Stimulated activated CD4-positive, alpha-beta T cell treated with anti-CD3 and anti-CD28 coated beads, Interleukin-4, amount 100 ng/mL, for 48 hours (primary cell): ENCODE data around the gene SNRPA.
"Not testable (repeated sequence)": the region's sequence is repeated elsewhere in the genome, so short reads cannot be mapped to it uniquely, and the experiment has no call there.

Experiments used
- DNase-seq, 2 donors: peaks; one replicate each; pipeline ENCODE4 v3.0.0-alpha.2; 2020; ENCODE audit warnings: low read depth in 2 of 2

The SNRPA gene

DNA sequence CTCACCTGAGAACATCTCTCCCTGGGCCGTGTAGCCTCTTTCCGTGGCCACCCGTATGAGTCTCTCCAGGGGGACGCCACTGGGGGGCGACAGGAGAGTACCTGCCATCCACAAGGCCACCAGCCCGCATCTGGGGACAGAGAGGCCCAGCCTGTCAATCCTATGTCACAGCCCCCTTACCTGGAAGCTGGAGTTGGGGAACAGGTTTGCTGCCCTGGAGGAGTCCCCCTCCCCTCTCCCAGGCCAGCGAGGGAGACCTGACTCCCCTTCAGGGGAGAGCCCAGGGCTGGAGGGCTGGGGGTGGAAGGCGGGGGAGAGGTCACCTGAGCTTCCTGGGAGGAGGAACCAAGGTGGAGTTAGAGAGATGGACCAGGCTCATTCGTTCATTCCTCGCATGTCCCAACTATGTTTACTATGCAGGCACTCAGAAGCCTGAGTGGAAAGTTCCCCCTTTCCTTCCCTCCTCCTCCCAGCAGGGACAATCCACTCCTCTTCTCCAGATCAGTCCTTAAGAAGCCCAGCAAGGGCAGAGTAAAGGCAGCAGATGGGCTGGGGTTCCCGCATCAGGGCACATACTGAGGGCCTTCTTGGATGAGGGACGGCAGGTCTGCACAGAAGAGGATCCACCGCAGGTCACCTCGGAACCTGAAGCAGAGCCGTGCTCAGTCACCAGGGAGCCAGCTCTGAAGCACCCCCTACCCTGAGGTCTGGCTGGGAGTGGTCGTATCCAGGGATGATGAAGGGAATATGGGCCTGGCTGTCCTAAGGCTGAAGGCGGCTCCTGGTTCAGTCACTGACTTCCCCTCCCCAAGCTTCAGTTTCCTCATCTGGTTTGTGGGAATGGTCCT lies 6.2 kb upstream of the SNRPA start:
- DNase-seq = peak in 1 of 2 donors; percentile 20

DNA sequence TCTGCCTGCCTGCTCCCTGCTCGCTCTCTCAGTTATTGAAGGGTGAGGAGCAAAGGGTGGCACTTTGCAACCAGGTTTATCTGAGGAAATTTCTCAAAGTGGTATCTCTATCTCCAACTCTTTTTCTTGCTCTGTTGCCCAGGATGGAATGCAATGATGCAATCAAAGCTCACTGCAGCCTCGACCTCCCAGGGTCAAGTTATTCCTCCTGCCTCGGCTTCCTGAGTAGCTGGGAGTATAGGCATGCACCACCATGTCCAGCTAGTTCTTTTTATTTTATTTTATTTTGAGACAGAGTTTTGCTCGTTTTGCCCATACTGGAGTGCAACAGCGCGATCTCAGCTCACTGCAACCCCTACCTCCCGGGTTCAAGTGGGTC lies 5.6 kb upstream of the SNRPA start:
- DNase-seq = no peak

DNA sequence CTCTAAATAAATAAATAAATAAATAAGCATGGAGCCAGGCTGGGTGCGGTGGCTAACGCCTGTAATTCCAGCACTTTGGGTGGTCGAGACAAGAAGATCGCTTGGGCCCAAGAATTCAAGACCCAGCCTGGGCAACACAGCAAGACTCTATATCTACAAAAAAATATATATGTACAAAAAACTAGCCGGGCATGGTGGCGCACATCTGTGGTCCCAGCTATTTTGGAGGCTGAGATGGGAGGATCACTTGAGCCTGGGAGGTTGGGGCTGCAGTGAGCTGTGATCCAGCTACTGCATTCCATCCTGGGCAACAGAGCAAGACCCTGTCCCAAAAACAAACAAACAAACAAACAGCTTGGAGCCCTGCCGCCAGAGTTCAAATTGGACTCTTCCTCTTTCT lies 3.5 kb upstream of the SNRPA start:
- DNase-seq = no peak

DNA sequence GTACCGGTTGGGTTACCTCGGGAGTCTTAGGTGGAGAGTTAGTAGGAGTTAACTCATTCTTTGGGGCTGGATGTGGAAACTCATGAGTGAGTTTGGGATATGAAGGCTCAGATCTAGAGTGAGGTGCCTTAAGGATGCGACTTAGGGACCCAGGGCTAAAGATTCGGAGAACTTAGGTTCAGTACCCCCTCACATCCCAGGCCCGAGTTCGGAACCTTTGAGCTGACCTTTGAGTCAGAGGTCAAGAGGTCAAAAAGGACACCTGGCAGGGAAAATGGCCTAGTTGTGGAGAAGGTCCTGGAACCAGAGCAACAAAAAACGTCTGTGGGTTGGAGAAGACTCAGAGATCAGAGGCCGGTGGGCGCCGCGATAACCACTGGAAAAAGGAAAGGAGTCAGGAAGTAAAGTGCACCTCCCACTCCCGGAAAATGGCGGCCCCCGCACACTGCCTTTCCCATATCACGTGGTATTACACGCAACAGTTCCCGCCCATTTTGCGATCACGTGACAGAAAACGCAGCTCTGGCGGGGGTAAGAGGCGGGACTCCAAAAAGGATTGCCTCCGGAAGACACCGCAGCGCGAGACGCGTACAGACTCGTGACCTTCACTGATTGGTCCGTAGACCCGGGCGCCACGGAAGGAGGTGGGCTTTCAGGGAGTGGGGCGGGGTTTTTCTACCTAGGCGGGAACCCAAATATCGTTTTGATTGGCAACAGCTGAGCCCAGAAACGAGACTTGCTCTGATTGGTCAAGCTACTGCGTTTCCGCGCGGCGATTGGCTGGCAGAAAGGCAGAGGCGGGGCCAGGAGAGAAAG lies 737 bp upstream of the SNRPA start, which contains the start of gene ACTMAP:
Gene ACTMAP (minus strand): TSS at position 420 of the 816 bp plus-strand sequence. CDS start 674 bp downstream, outside the sequence.
- DNase-seq = peak; percentile 98 to 99

GRCh38 chr19:40752257-40752781 lies 1.3 kb downstream of the SNRPA start:
- no peak for DNase-seq

- DNase-seq = peak; percentile 45 to 72
Measured at GRCh38 chr19:40754611-40755247, 3.7 kb downstream of the SNRPA start.

GRCh38 chr19:40755248-40755624 lies 4.2 kb downstream of the SNRPA start:
- DNase-seq = no peak

GRCh38 chr19:40755791-40756190 lies 4.8 kb downstream of the SNRPA start:
- no peak for DNase-seq

DNA sequence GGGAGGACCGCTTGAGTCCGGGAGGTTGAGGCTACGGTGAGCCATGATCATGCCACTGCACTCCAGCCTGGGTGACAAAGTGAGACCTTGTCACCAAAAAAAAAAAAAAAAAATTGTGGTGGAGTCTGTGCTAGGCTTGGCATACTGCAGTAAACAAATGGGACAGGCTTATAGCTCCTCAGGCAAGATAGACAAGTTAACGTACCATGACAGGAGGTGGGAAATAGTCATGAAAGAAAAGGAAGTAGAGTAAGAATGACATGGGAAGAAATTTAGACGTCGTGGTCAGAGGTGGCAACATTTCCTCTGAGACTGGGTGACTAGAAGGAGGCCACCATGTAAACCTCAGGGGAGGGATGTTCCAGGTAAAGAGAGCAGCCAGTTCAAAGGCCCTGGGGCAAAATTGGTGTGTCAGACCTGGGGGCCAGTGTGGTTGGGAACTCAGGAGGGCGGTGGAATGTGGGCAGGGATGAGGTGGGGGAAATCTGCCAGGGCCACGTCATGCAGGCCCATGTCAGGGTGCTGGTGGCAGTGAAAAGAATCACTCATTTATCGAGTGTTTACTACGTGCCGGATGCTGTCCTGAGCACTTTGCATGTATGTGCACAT lies 5.6 kb downstream of the SNRPA start:
- DNase-seq = peak in 1 of 2 donors; percentile 44

DNA sequence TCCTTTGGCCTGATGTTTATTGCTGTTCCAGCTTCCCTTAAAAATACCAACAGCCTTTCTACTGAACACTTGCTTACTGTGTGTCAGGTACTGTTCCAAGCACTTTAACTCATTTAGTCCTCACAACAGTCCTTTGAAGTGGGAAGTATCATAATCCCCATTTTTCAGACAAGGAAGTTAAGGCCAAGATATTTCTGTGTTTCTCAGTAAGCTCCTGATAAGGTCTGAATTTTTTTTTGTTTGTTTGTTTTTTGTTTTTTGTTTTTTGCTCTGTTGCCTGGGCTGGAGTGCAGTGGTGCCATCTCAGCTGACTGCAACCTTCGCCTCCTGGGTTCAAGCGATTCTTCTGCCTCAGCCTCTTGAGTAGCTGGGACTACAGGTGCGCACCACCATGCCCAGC lies 7.5 kb downstream of the SNRPA start:
- DNase-seq = no peak

DNA sequence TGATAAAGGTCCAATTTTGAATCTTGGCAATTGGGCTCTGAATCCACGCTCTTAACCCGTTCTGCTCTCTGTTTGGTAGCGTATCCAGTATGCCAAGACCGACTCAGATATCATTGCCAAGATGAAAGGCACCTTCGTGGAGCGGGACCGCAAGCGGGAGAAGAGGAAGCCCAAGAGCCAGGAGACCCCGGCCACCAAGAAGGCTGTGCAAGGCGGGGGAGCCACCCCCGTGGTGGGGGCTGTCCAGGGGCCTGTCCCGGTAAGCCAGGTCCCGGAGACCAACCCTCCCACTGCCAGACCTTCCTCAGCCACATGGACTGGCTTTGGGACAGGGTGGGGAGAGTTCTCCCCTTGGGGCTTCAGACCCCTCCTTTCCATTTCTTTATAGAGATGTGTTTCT lies 8.3 kb downstream of the SNRPA start:
- no peak for DNase-seq

DNA sequence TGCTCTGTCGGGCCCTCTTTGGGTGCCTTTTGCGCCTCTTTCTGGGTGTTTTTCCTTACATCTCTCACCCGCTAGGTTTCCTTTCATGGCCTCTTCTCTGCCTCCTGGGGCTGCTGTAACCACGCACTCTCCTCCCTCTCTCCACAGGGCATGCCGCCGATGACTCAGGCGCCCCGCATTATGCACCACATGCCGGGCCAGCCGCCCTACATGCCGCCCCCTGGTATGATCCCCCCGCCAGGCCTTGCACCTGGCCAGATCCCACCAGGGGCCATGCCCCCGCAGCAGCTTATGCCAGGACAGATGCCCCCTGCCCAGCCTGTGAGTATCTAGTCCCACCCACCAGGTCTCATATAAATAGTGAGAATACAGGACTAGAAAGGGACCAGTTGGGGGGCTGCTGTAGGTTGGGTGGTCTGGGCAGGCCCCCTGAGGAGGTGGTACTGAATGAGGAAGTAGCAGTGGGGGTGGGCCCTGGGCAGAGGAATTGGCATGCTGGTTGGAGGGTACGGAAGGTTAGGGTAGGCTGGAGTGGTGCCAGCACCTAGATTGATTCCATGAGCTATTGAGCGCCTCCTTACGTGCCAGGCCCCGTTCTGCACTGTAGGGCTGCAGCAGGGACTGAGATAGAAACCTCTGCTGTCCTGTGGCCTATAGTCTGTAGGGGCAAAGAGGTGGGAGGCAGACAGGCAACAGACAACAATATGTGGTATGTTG lies 11.9 kb downstream of the SNRPA start:
- no peak for DNase-seq

GRCh38 chr19:40763526-40763925 lies 12.5 kb downstream of the SNRPA start:
- no peak for DNase-seq

DNA sequence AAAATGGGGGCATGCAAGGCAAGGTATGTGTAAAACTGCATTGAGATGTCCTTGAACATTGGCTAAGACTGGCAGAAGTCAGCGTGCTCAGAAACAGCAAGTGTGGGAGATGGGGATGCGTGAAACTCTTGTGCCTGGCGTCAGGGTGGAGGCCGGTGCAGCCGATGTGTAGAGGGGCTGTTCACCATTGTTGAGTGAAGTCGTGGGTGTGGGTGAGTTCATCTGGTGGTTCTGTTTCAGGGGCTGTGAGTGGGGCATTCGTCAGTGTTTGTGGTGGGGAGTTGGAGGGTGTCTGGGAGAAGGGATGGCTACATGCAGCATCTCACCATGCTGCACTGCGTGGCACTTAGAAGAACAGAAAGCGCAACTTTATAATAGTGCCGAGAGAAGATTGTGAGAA lies 13.0 kb downstream of the SNRPA start:
- DNase-seq = no peak

- DNase-seq = not testable (repeated sequence)
Measured at GRCh38 chr19:40766385-40766784, 15.4 kb downstream of the SNRPA start.

- DNase-seq = no peak
Measured at GRCh38 chr19:40768869-40769268, 17.9 kb downstream of the SNRPA start.

DNA sequence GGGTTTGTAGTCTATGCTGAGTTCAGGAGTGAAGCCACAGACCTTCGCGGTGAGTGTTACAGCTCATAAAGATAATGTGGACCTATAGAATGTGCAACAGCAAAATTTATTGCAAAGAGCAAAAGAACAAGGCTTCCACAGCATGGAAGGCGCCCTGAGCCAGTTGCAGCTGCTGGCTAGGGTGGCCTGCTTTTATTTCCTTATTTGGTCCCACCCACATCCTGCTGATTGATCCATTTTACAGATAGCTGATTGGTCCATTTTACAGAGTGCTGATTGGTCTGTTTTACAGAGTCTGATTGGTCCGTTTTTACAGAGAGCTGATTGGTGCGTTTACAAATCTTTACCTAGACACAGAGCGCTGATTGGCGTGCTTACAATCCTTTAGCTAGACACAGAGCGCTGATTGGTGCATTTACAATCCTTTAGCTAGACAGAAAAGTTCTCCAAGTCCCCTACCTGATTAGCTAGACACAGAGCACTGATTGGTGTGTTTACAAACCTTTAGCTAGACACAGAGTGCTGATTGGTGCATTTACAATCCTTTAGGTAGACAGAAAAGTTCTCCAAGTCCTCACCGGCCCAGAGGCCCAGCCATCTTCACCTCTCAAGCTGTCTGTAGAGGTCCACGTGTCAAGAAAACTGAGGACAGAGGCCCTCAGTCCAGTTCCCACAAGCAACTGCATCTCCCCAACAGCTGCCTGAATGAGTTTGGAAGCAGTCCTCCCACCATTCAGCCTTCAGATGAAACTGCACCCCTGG lies 20.3 kb downstream of the SNRPA start:
- not testable (repeated sequence) for DNase-seq

GRCh38 chr19:40774916-40775631 lies 24.1 kb downstream of the SNRPA start, which contains the start of gene MIA:
MIA (plus strand) TSS chr19:40775521; CDS start chr19:40775543, 22 bp downstream.
- no peak for DNase-seq

DNA sequence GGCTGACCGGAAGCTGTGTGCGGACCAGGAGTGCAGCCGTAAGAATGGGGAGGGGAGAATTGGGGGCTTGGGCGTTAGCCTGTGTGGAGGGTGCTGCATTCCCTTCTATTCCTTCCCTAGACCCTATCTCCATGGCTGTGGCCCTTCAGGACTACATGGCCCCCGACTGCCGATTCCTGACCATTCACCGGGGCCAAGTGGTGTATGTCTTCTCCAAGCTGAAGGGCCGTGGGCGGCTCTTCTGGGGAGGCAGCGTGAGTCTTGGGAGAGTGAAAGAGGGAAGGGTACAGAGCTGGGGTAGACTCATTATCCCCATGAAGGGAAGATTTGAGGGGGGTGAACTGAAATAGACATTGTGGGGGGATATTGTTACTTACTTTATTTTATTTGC lies 24.6 kb downstream of the SNRPA start:
- no peak for DNase-seq

DNA sequence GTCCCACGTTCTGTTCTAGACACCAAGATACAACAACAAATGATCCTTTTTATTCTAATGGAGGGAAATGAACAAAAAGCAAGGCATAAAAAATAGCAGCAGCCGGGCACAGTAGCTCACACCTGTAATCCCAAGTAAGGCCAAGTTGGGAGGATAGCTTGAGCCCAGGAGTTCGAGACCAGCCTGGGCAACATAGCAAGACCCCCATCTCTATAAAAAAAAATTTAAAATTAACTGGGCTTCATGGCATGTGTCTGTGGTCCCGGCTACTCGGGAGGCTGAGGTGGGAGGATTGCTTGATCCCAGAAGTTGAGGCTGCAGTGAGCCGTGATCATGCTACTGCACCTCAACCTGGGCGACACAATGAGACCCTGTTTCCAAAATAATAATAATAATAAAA lies 25.4 kb downstream of the SNRPA start:
- no peak for DNase-seq
